OCI-LY7 (cell line): ENCODE results near the gene RAB11FIP5. TPM values are rescaled to one million over a fixed set of nuclear protein-coding genes. Genes with fewer than 3 reads are reported as not detected.

ENCODE experiments used
- BruUV-seq: library from RNA; stranded (reverse); fragments of 400-500 nt; replicated peaks from 2 replicates; lab custom pipeline; 2021; lab: Mats Ljungman, UMichigan
- CTCF ChIA-PET: fragments of 300-600 bp; sonication (Branson Sonifier 250); formaldehyde crosslinking; loops from one replicate; lab custom pipeline; 2022; ENCODE audit warnings: antibody characterized with exemption; ENCODE audit not compliant: unreplicated experiment; lab: Charles Lee
- POLR2A ChIA-PET: fragments of 300-600 bp; sonication (Branson Sonifier 250); formaldehyde crosslinking; loops from one replicate; lab custom pipeline; 2022; ENCODE audit warnings: antibody characterized with exemption; lab: Charles Lee
- DNase-seq: peaks from one replicate; pipeline ENCODE4 v3.0.0-alpha.2; 2015; ENCODE audit warnings: low spot score
- H2AFZ ChIP-seq: fragments of 200-600 bp; sonication (generic), shearing (Covaris generic); 2 replicates; pipeline ENCODE4 v1.6.1; 2014; ENCODE audit warnings: mild to moderate bottlenecking, antibody characterized with exemption, low read length, moderate library complexity
- H3K27ac ChIP-seq: fragments of 200-600 bp; sonication (generic); 2 replicates; pipeline ENCODE4 v1.5.1; 2014; ENCODE audit warnings: mixed run types, low read depth, mild to moderate bottlenecking, moderate library complexity, low read length, inconsistent platforms; ENCODE audit not compliant: poor library complexity, severe bottlenecking
- H3K36me3 ChIP-seq: fragments of 200-600 bp; sonication (generic); 2 replicates; pipeline ENCODE4 v1.6.1; 2014; ENCODE audit warnings: mild to moderate bottlenecking, antibody characterized with exemption, low read length, moderate library complexity, mixed read lengths; ENCODE audit not compliant: insufficient read depth
- H3K4me1 ChIP-seq: fragments of 200-600 bp; sonication (generic); 2 replicates; pipeline ENCODE4 v1.5.1; 2014; ENCODE audit warnings: mild to moderate bottlenecking, low read length; ENCODE audit not compliant: insufficient read depth, poor library complexity, severe bottlenecking
- H3K4me2 ChIP-seq: fragments of 200-600 bp; sonication (generic); 2 replicates; pipeline ENCODE4 v1.6.1; 2014; ENCODE audit warnings: mild to moderate bottlenecking, low read length
- H3K4me3 ChIP-seq: fragments of 200-600 bp; sonication (generic); 2 replicates; pipeline ENCODE4 v1.5.1; 2014; ENCODE audit warnings: mild to moderate bottlenecking, low read depth, low read length; ENCODE audit not compliant: poor library complexity, severe bottlenecking
- H3K79me2 ChIP-seq: fragments of 200-600 bp; sonication (generic); 2 replicates; pipeline ENCODE4 v1.6.1; 2016; ENCODE audit warnings: low read depth, mild to moderate bottlenecking, low read length, moderate library complexity, mixed read lengths; ENCODE audit not compliant: insufficient read depth
- H3K9me2 ChIP-seq: fragments of 200-600 bp; sonication (generic); 2 replicates; pipeline ENCODE4 v1.6.1; 2016; ENCODE audit warnings: mild to moderate bottlenecking, low read length, mixed read lengths; ENCODE audit not compliant: insufficient read depth
- H3K9me3 ChIP-seq: fragments of 200-600 bp; sonication (generic); 2 replicates; pipeline ENCODE4 v1.6.1; 2014; ENCODE audit warnings: mild to moderate bottlenecking, mixed run types, low read length, mixed read lengths
- H4K20me1 ChIP-seq: fragments of 200-600 bp; sonication (generic); 2 replicates; pipeline ENCODE4 v1.6.1; 2014; ENCODE audit warnings: mild to moderate bottlenecking, antibody characterized with exemption, low read length, moderate library complexity, mixed read lengths; ENCODE audit not compliant: insufficient read depth
- EZH2phosphoT487 ChIP-seq: fragments of 200-600 bp; sonication (generic); IDR thresholded peaks from 2 replicates; pipeline ENCODE4 v1.6.1; 2018; ENCODE audit warnings: low read depth, borderline replicate concordance, mild to moderate bottlenecking, mixed run types, antibody characterized with exemption, low read length, moderate library complexity, mixed read lengths
- intact Hi-C: fragments of 100-400 bp; cut with micrococcal nuclease; formaldehyde crosslinking; loops from one replicate; pipeline ENCODE4 v1.10.0; 2022; ENCODE audit not compliant: unreplicated experiment
- total RNA-seq, 2 experiments: library from RNA; depleted of rRNA in 1 of 2; stranded (reverse); fragments of >200 nt in 1 of 2; shearing (Covaris generic) in 1 of 2; gene quantifications; 2 replicates each; pipeline ENCODE4 v1.2.3, GENCODE V29; 2014 to 2022
- TF ChIP-seq, protein P1 (sequence below): fragments of 200-600 bp; sonication (generic); conservative IDR thresholded peaks from 2 replicates; pipeline ENCODE4 v1.5.1; 2014; ENCODE audit warnings: mild to moderate bottlenecking, antibody characterized with exemption, low read length, moderate library complexity, mixed read lengths

The RAB11FIP5 gene
- total RNA-seq, 2 experiments from 2014 or later, result 0.13 TPM; not detected in 1

DNA sequence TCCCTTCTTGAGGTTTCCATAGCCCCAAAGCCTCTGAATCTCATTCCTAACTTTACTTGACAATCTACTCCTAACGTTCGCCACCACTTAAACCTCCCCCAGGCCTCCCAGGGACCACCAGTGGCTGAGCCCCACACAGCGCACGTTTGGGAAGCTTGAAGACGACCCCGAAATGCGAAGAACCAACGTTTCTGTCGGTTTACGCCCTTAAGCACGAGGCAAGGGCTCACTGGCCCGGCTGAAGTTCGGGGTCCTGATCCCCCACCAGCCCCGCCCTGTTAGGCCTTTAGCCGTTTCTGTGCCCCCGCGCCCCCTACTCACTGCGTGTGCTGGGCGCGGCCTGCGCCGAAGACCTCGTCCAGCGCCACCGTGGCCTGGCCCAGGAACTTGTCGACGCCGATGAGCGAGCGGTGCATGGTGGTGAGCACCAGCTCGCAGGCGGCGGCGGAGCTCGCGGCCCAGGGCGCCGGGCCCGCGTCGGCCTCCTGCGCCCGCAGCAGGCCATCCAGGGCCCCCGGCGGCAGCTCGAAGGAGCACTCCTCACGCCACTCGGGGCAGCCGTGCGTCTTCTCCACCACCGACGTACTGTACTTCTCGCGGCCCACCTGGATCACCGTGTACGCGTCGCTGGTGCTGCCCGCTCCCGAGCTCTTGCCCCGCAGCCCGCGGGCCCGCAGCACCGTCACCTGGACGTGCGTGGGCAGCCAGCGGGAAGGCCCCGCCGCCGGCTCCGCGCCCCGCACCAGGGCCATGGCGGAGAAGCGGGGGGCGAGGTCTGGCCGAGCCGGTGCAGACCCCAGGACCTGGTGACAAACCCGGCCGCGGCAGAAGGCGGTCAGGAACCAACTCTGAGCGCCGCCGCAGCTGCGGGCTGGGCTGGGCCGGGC is 479 bp downstream of the RAB11FIP5 start:
- intact Hi-C loops, result no loop called here
- Histone ChIP-seq H3K27ac (no peak overlapping the region), H4K20me1 (no peaks in the 10 kb centered on the region), H3K9me3 (no peaks in the 10 kb centered on the region), H3K4me1 (no peaks in the 10 kb centered on the region), H2AFZ (no peak overlapping the region), H3K4me2 (peak overlapping the region; percentile 61; the same call in 1 of the 2 replicates), H3K4me3 (peak overlapping the region; percentile 50), H3K9me2 (no peaks in the 10 kb centered on the region), H3K36me3 (no peaks in the 10 kb centered on the region), H3K79me2 (no peaks in the 10 kb centered on the region)
- TF ChIP-seq, protein P1, sequence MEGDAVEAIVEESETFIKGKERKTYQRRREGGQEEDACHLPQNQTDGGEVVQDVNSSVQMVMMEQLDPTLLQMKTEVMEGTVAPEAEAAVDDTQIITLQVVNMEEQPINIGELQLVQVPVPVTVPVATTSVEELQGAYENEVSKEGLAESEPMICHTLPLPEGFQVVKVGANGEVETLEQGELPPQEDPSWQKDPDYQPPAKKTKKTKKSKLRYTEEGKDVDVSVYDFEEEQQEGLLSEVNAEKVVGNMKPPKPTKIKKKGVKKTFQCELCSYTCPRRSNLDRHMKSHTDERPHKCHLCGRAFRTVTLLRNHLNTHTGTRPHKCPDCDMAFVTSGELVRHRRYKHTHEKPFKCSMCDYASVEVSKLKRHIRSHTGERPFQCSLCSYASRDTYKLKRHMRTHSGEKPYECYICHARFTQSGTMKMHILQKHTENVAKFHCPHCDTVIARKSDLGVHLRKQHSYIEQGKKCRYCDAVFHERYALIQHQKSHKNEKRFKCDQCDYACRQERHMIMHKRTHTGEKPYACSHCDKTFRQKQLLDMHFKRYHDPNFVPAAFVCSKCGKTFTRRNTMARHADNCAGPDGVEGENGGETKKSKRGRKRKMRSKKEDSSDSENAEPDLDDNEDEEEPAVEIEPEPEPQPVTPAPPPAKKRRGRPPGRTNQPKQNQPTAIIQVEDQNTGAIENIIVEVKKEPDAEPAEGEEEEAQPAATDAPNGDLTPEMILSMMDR, result no peak
- BruUV-seq, result no TSS peak
- CTCF ChIA-PET, result no interaction called here
- POLR2A ChIA-PET, result no interaction called here
- no peak for DNase-seq

DNA sequence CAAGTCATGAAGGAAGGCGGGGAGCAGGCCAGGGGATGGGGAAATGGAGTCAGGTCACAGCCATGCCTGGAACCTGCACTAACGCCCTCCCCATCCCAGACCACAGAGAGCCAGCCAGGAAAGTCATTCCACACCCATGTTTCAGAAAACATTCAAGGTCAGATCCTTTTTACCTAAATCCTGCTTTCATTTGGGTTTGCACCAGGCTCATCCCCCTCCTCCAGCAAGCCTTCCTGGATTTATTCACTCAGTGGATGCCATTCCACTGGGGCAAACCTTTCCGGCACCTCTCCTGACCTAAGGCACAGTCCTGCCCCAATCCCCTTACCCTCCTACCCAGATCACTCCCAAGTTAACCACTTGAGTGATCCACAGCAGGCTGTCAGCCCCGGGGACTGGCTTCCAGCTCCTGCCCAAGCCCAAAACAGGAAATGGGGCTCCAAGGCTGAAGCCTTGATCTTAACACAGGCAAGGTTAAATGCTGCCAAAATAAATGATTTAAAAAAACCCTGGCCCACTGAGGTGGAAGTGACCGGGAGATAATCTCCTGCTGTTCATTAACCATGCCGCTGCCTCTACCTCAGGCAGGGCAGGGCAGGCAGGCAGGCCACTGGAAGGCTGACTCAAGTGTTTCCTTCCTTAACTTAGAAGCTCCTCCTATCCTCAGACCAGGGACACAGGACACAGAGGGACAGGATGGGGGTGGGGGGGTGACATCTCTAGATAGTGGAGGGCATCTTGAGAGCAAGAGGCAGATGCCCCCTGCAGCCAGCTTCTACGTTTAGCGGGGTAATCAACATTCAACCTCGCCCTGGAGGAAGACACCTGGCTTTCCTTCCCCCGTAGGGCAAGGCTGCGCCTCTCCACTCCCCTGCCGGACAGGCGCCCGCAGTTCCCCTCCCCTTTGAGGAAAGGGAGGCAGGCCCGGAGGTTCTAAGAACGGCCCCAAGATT is 1.4 kb downstream of the RAB11FIP5 start:
- ChIA-PET CTCF (no interaction called here), POLR2A (no interaction called here)
- Histone ChIP-seq H3K4me3 (no peak overlapping the region), H3K9me2 (no peaks in the 10 kb centered on the region), H3K4me1 (no peaks in the 10 kb centered on the region), H4K20me1 (no peaks in the 10 kb centered on the region), H3K27ac (no peak overlapping the region), H3K36me3 (no peaks in the 10 kb centered on the region), H3K4me2 (no peak overlapping the region), H2AFZ (no peak overlapping the region), H3K9me3 (no peaks in the 10 kb centered on the region), H3K79me2 (no peaks in the 10 kb centered on the region)
- BruUV-seq, result no TSS peak
- intact Hi-C loops, result no loop called here
- no peak for TF ChIP-seq EZH2phosphoT487
- TF ChIP-seq, protein P1, result no peak
- no peak for DNase-seq
